K562 (cell line): ENCODE measurements around the gene KLF1. TPM values are rescaled to one million over a fixed set of nuclear protein-coding genes. Genes with fewer than 3 reads are reported as not detected.

Experiments used
- CREM ChIP-seq: IDR thresholded peaks from 2 replicates; pipeline ENCODE4 v1.6.1; 2014; ENCODE audit warnings: antibody characterized with exemption, low read depth
- E2F6 ChIP-seq, 2 experiments: IDR thresholded peaks; 2 replicates each; pipeline ENCODE4 v1.6.1; 2011; ENCODE audit warnings: borderline replicate concordance in 1 of 2, control low read depth in 1 of 2, low read depth in 1 of 2, low read length in 1 of 2, mild to moderate bottlenecking in 1 of 2, mixed read lengths in 1 of 2, moderate library complexity in 1 of 2; ENCODE audit not compliant: insufficient read depth in 1 of 2, insufficient read length in 1 of 2, poor library complexity in 1 of 2, severe bottlenecking in 1 of 2; ENCODE audit errors: extremely low read depth in 1 of 2
- KLF10 ChIP-seq: fragments of 250-450 bp; sonication (Bioruptor Pico); IDR thresholded peaks from 2 replicates; pipeline ENCODE4 v1.6.1; 2021; ENCODE audit warnings: matching md5 sums
- MAZ ChIP-seq, 2 experiments: fragments of 450-650 bp in 1 of 2; sonication (generic) in 1 of 2; formaldehyde crosslinking; IDR thresholded peaks in 1 of 2; conservative IDR thresholded peaks in 1 of 2; 2 replicates each; pipeline versions ENCODE4 v1.4.0 to v1.5.0; 2020; ENCODE audit warnings: mild to moderate bottlenecking in 1 of 2, missing genetic modification reagents in 1 of 2
- PHF8 ChIP-seq: fragments of 200-600 bp; sonication (generic); IDR thresholded peaks from 2 replicates; pipeline ENCODE4 v1.6.1; 2012; ENCODE audit warnings: mixed run types, mild to moderate bottlenecking, inconsistent platforms, low read length, moderate library complexity, borderline replicate concordance
- POLR2AphosphoS5 ChIP-seq: IDR thresholded peaks from 2 replicates; pipeline ENCODE4 v1.6.1; 2011; ENCODE audit warnings: mild to moderate bottlenecking, low read depth, low read length, moderate library complexity; ENCODE audit not compliant: control insufficient read depth, insufficient read depth
- PRDM10 ChIP-seq: fragments of 450-650 bp; IDR thresholded peaks from 2 replicates; pipeline ENCODE4 v1.6.1; 2018; ENCODE audit not compliant: partially characterized antibody
- ZNF740 ChIP-seq, 3 experiments: fragments of 200-800 bp in 1 of 3; sonication (Bioruptor generic) in 1 of 3; sonication (generic) in 1 of 3; formaldehyde crosslinking in 1 of 3; IDR thresholded peaks; 2 replicates each; pipeline versions ENCODE4 v1.6.1 to v1.8.0; 2016 to 2022; ENCODE audit warnings: mild to moderate bottlenecking in 2 of 3, missing compliant biosample characterization in 2 of 3, missing genetic modification characterization in 2 of 3, missing genetic modification reagents in 1 of 3
- polyA plus RNA-seq, 8 experiments: library from polyadenylated mRNA; depleted of rRNA in 4 of 8; stranded (reverse) in 5 of 8; unstranded in 3 of 8; fragments of >200 nt; fragmentation: Nextera tagmentation in 2 of 8; fragmentation: Illumina TruSeq in 1 of 8; extraction: Ambion mirVana in 2 of 8; extraction: Trizol in 1 of 8; gene quantifications; 2 replicates each; pipeline versions ENCODE4 v1.2.1 to v1.2.3, GENCODE V29; 2011 to 2014; ENCODE audit warnings: inconsistent platforms in 1 of 8, missing spikeins in 1 of 8
- total RNA-seq, 7 experiments: library from RNA; depleted of rRNA in 6 of 7; stranded (reverse); fragments of >200 nt in 6 of 7; fragmentation: Illumina TruSeq in 2 of 7; extraction: Trizol in 2 of 7; gene quantifications; 2 replicates each; pipeline versions ENCODE4 v1.2.1 to v1.2.3, GENCODE V29; 2011 to 2021; ENCODE audit warnings: low replicate concordance in 1 of 7
- TF ChIP-seq, protein P1 (sequence below): fragments of 450-650 bp; conservative IDR thresholded peaks from 2 replicates; pipeline ENCODE4 v1.6.1; 2016; ENCODE audit warnings: missing genetic modification characterization, low read depth, mild to moderate bottlenecking, missing compliant biosample characterization, moderate library complexity
- TF ChIP-seq, protein P2 (sequence below): fragments of 250-450 bp; sonication (Bioruptor Pico); IDR thresholded peaks from 2 replicates; pipeline ENCODE4 v1.4.0; 2020; ENCODE audit warnings: mild to moderate bottlenecking
- TF ChIP-seq, protein P3 (sequence below): IDR thresholded peaks from 2 replicates; pipeline ENCODE4 v1.6.1; 2011; ENCODE audit not compliant: insufficient read length; ENCODE audit errors: extremely low read depth

KLF1 gene
- total and polyA plus RNA-seq, 9 of the 15 experiments (the other 6 are each of a cell fraction or from before 2014, with no cell fraction given): 8.4 to 163 (median 47.3) TPM

DNA sequence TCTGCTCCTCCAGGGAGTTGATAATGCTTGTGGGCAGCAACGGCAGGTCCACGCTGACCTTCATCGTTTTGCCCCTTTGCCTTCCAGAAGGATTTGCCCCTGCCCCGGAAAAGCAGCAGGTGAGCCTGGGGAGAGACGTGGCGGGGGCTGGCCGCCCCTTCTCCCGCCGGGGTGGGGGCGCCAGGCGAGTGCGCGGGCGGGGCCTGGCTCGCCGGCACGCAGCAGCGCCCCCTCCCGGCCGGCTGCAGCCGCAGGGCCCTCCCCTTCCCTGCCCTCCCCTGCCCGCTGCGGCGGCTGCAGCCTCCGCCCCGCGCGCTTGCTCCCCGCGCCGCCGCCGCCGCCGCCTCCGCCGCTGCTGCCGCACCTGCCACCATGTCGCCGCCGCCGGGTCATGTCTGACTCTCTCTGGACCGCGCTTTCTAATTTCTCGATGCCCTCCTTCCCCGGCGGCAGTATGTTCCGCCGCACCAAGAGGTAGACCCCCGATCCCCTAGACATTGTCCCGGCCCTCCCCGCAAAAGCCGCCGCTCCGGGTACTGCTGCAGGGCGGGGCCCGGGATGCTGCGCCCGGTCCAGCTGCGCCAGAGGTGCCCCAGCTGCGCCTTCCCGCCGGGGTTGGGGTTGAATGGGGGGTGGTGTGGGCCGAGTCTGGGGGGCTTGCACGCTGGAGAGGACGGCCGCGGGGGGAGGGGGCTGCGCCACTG, 48.7 kb downstream of the KLF1 start, which contains the start of gene MAST1 (continued):
- TF ChIP-seq PHF8 (peak; percentile 39; the same call in 1 of the 2 replicates), MAZ (CRISPR knock-in tag; conservative IDR thresholded peaks at IDR 0.05 in 1 of 2, IDR thresholded peaks at IDR 0.05 in 1 of 2) (peak; percentile 94 to 97), CREM (peak; percentile 36; the same call in 1 of the 2 replicates), KLF10 (CRISPR knock-in tag) (no peak), ZNF740 (CRISPR knock-in tag; IDR thresholded peaks at IDR 0.05) (no peak), ZNF740 (tag; IDR thresholded peaks at IDR 0.05) (0 out of 4 replicates have a peak, but pooled peaks of 1 of the 2 experiments have one; percentile 30), PRDM10 (peak; percentile 80), POLR2AphosphoS5 (no peak), E2F6 (IDR thresholded peaks at IDR 0.05; ENCODE audit: borderline replicate concordance in 1 of 2, extremely low read depth in 1 of 2, insufficient read depth in 1 of 2, insufficient read length in 1 of 2, low read depth in 1 of 2, low read length in 1 of 2, poor library complexity in 1 of 2, severe bottlenecking in 1 of 2) (peak in 1 of 2 experiments; percentile 47)
- TF ChIP-seq, protein P1, sequence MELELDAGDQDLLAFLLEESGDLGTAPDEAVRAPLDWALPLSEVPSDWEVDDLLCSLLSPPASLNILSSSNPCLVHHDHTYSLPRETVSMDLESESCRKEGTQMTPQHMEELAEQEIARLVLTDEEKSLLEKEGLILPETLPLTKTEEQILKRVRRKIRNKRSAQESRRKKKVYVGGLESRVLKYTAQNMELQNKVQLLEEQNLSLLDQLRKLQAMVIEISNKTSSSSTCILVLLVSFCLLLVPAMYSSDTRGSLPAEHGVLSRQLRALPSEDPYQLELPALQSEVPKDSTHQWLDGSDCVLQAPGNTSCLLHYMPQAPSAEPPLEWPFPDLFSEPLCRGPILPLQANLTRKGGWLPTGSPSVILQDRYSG: no peak
- TF ChIP-seq, protein P2, sequence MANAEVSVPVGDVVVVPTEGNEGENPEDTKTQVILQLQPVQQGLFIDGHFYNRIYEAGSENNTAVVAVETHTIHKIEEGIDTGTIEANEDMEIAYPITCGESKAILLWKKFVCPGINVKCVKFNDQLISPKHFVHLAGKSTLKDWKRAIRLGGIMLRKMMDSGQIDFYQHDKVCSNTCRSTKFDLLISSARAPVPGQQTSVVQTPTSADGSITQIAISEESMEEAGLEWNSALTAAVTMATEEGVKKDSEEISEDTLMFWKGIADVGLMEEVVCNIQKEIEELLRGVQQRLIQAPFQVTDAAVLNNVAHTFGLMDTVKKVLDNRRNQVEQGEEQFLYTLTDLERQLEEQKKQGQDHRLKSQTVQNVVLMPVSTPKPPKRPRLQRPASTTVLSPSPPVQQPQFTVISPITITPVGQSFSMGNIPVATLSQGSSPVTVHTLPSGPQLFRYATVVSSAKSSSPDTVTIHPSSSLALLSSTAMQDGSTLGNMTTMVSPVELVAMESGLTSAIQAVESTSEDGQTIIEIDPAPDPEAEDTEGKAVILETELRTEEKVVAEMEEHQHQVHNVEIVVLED (CRISPR knock-in tag): 0 out of 2 replicates have a peak, but pooled peaks have one; percentile 23
- TF ChIP-seq, protein P3, sequence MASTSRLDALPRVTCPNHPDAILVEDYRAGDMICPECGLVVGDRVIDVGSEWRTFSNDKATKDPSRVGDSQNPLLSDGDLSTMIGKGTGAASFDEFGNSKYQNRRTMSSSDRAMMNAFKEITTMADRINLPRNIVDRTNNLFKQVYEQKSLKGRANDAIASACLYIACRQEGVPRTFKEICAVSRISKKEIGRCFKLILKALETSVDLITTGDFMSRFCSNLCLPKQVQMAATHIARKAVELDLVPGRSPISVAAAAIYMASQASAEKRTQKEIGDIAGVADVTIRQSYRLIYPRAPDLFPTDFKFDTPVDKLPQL: no peak
